Common myeloid progenitor, CD34-positive (primary cell): ENCODE data around the gene CCSER1. TPM values are rescaled to one million over a fixed set of nuclear protein-coding genes. Genes with fewer than 3 reads are reported as not detected.

ENCODE experiments used
- CTCF ChIA-PET: fragments of 350-600 bp; sonication (Branson Sonifier 250); formaldehyde crosslinking; loops from one replicate; lab custom pipeline; 2021; ENCODE audit warnings: antibody characterized with exemption; lab: Charles Lee
- POLR2A ChIA-PET: fragments of 350-600 bp; sonication (Branson Sonifier 250); formaldehyde crosslinking; loops from one replicate; lab custom pipeline; 2021; ENCODE audit warnings: antibody characterized with exemption; lab: Charles Lee
- DNase-seq, 3 donors: peaks; one replicate each; pipeline versions ENCODE4 v3.0.0 to v3.0.0-alpha.2; 2013
- H3K27ac ChIP-seq, 2 experiments: 1 replicate in 1 of 2; 2 replicates in 1 of 2; pipeline ENCODE4 v1.7.0; 2013; ENCODE audit warnings: inconsistent platforms in 2 of 2, low read length in 2 of 2, mild to moderate bottlenecking in 2 of 2, low read depth in 1 of 2, moderate library complexity in 1 of 2; ENCODE audit not compliant: severe bottlenecking in 2 of 2, insufficient read depth in 1 of 2, poor library complexity in 1 of 2
- H3K27me3 ChIP-seq, 5 experiments: replicated peaks in 2 of 5; 1 replicate in 3 of 5; 2 replicates in 2 of 5; pipeline versions ENCODE4 v1.6.1 to v1.7.0; 2013; ENCODE audit warnings: low read length in 4 of 5, mild to moderate bottlenecking in 2 of 5, moderate library complexity in 2 of 5, inconsistent platforms in 1 of 5; ENCODE audit not compliant: insufficient read depth in 5 of 5, control insufficient read depth in 4 of 5
- H3K36me3 ChIP-seq, 4 experiments: 1 replicate in 2 of 4; 2 replicates in 2 of 4; pipeline versions ENCODE4 v1.6.1 to v1.7.0; 2013; ENCODE audit warnings: low read length in 3 of 4, control low read depth in 1 of 4, mild to moderate bottlenecking in 1 of 4; ENCODE audit not compliant: control insufficient read depth in 4 of 4, insufficient read depth in 4 of 4
- H3K4me1 ChIP-seq, 4 experiments: 1 replicate in 3 of 4; 2 replicates in 1 of 4; pipeline versions ENCODE4 v1.6.1 to v1.7.1; 2013; ENCODE audit warnings: low read length in 3 of 4, mild to moderate bottlenecking in 3 of 4, control low read depth in 1 of 4, inconsistent platforms in 1 of 4, moderate library complexity in 1 of 4; ENCODE audit not compliant: control insufficient read depth in 4 of 4, insufficient read depth in 4 of 4; ENCODE audit errors: control extremely low read depth in 1 of 4
- H3K4me3 ChIP-seq, 7 experiments: 1 replicate in 4 of 7; 2 replicates in 3 of 7; pipeline versions ENCODE4 v1.5.1 to v1.7.0; 2013; ENCODE audit warnings: mild to moderate bottlenecking in 7 of 7, low read length in 6 of 7, moderate library complexity in 6 of 7, inconsistent platforms in 2 of 7, low read depth in 2 of 7, control low read depth in 1 of 7; ENCODE audit not compliant: insufficient read depth in 4 of 7, control insufficient read depth in 1 of 7; ENCODE audit errors: extremely low read depth in 1 of 7
- H3K9me3 ChIP-seq, 5 experiments: 1 replicate in 4 of 5; 2 replicates in 1 of 5; pipeline versions ENCODE4 v1.6.1 to v1.7.1; 2013; ENCODE audit warnings: low read length in 4 of 5, mild to moderate bottlenecking in 2 of 5, inconsistent platforms in 1 of 5, low read depth in 1 of 5, moderate library complexity in 1 of 5; ENCODE audit not compliant: control insufficient read depth in 4 of 5, insufficient read depth in 2 of 5; ENCODE audit errors: control extremely low read depth in 1 of 5
- WGBS: methylation state at CpG from one replicate; pipeline ENCODE4 v1.1.5; 2013; ENCODE audit not compliant: insufficient coverage; 5-methylcytosine and 5-hydroxymethylcytosine counted together
- polyA plus RNA-seq: library from polyadenylated mRNA; unstranded; fragments of 120-200 nt; gene quantifications from one replicate; pipeline ENCODE4 v1.2.1, GENCODE V29; 2013

The CCSER1 gene
- polyA plus RNA-seq, result 9.7 TPM

DNA sequence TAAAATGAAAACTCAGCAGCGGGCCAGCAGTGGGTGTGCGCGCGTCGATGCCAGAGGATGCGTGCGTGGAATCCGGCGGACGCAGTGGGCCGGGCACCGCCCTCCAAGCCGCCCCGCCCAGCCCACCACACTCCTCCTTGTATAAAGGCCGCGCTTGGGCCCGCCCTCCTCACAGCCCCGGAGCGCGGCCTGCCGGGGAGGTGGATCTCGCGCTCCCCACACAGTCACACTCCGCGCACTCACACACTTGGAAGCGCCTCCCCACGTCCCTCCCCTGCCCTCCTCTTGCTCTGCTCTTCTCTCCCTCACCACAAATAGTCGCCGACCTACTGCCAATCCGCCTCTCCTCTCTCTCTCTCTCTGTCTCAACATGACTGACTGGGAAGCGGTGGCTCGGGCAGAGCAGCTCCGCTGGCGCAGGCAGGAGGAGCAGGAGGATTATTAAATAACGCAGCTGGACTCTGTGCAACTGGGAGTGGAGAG, at the start of gene CCSER1:
Gene CCSER1, plus strand, starts transcription at position 172 of the 483 bp plus-strand sequence.
- ChIA-PET POLR2A (interaction anchor here (0.6 to 0.7 kb wide), 2 partner anchors 26 to 167 kb away, joined by 3 to 5 read pairs; no protein-coding TSS in a partner anchor), CTCF (no interaction called here)
- Histone ChIP-seq H3K4me1 (peaks cover 4 to 29% (median 19%) of the 10 kb centered on the region in 4 experiments), H3K4me3 (peak within 1 kb of the TSS; percentile 83 to 92 (median 89)), H3K27ac (peak within 1 kb of the TSS; percentile 54 to 79), H3K36me3 (no peaks in the 10 kb centered on the region), H3K9me3 (no peaks in the 10 kb centered on the region), H3K27me3 (no peaks in the 10 kb centered on the region)
- peak; percentile 93 to 98 (median 97) for DNase-seq
- 0% methylated on average over 25 of the region's 35 CpGs for WGBS

DNA sequence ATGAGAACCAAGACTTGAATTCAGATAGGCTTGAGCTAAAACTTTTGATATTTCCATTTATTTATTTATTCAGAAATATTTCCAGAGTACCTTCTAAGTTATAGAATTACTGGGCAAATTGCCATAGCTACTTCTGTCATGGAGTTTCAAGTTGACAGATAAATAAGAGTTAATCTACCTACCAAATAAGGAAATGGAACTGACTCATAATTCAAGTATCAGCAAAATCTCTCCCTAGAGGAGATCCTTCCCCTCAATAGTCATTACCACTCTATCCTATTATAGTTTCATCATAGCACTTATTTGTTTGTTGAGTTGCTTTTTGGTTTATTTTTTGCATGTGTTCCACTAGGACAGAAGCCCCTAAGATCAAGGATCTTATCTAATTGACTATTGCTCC, 48.8 kb upstream of the CCSER1 start:
- ChIA-PET POLR2A (no interaction called here), CTCF (no interaction called here)
- Histone ChIP-seq H3K4me1 (peaks cover 0 to 6% (median 0%) of the 10 kb centered on the region in 4 experiments), H3K4me3 (no peak overlapping the region), H3K27ac (no peak overlapping the region), H3K9me3 (peaks cover 0 to 1% (median 0%) of the 10 kb centered on the region in 5 experiments), H3K27me3 (no peaks in the 10 kb centered on the region), H3K36me3 (no peaks in the 10 kb centered on the region)
- peak in 2 of 3 donors; percentile 11 to 34 for DNase-seq

DNA sequence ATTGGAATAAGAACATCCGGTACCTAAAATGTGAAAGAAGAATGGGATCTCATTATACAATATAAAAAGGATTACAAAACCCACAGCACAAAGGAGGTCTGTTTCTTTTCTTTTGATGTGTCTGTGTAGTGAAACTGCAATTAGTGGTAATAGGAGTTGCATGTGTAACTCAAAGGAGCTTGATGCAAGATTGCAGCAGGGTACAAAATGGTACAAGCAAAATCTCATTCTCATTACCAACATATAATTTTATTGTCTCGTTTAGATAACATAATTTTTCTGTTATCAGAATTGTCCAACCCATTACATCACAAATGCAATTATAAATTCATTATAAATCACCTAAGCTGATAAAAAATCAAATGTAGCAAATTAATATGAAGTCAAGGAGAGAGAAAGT, 47.1 kb upstream of the CCSER1 start:
- no peak overlapping the region for H3K4me3 ChIP-seq
- ChIA-PET CTCF (no interaction called here), POLR2A (no interaction called here)
- DNase-seq, result no peak
- H3K27ac ChIP-seq, result no peak overlapping the region
- H3K36me3 ChIP-seq, result no peaks in the 10 kb centered on the region
- H3K9me3 ChIP-seq, result peaks cover 0 to 1% (median 0%) of the 10 kb centered on the region in 5 experiments
- H3K4me1 ChIP-seq, result no peaks in the 10 kb centered on the region
- WGBS, result no CpG with 5 or more reads among the region's 2 CpGs
- no peaks in the 10 kb centered on the region for H3K27me3 ChIP-seq

DNA sequence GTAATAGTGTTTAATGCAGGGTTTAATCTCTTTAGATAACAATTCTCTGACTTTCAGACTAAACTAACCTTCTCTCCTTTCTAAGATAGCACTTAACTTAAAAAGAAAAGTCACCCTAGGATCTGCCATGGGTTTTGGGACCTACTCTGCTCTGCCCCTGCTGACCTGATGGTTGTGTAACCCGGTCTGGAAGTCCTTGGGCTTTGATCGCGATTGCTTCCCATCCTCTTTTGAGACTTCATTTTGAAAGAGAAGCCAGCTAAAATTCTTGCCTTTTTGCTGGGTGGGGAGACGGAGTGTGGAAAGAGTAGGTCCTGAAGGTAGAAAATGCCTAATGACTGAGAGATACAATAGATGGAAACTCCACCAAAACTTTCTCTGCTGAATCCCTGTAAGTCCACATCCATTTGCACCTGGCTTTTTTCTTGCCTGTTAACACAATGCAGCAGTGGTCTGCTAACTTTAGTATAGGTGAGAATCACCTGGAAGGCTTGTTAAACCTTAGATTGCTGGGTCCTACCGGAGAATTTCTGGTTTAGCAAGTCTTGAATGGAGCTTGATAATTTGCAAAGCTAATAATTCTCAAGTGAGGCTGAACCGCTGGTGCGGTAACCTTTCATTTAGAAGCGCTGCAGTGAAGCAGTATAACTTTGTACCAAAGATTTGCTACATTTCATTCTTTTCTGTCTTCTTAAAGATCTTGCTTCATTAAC, 45.6 kb upstream of the CCSER1 start:
- Histone ChIP-seq H3K36me3 (no peaks in the 10 kb centered on the region), H3K4me1 (no peaks in the 10 kb centered on the region), H3K27ac (no peak overlapping the region), H3K9me3 (no peaks in the 10 kb centered on the region), H3K27me3 (no peaks in the 10 kb centered on the region), H3K4me3 (no peak overlapping the region)
- 98% methylated on average over 4 of the region's 8 CpGs for WGBS
- ChIA-PET CTCF (no interaction called here), POLR2A (no interaction called here)
- no peak for DNase-seq

DNA sequence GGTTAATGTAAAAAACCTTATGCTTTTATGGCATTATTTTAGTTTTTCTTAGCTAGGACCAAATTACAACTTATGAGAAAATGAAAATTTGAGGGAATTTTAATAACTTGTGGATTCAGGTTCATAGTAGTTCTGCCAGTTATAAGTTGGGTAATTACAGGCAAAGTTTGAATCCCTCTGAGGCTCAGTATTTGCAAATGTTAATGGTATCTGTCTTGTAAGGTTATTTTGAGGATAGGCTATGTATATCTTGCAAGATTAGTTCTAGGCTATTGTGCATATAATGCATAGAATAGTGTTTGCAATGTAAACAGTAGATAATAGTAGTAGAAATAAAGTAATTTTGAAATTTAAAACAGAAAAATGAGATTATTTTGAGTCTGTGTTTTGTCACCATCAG, 44.7 kb upstream of the CCSER1 start:
- Histone ChIP-seq H3K27ac (no peak overlapping the region), H3K9me3 (no peaks in the 10 kb centered on the region), H3K4me1 (no peaks in the 10 kb centered on the region), H3K4me3 (no peak overlapping the region), H3K27me3 (no peaks in the 10 kb centered on the region), H3K36me3 (no peaks in the 10 kb centered on the region)
- no peak for DNase-seq
- POLR2A ChIA-PET, result no interaction called here
- CTCF ChIA-PET, result no interaction called here

DNA sequence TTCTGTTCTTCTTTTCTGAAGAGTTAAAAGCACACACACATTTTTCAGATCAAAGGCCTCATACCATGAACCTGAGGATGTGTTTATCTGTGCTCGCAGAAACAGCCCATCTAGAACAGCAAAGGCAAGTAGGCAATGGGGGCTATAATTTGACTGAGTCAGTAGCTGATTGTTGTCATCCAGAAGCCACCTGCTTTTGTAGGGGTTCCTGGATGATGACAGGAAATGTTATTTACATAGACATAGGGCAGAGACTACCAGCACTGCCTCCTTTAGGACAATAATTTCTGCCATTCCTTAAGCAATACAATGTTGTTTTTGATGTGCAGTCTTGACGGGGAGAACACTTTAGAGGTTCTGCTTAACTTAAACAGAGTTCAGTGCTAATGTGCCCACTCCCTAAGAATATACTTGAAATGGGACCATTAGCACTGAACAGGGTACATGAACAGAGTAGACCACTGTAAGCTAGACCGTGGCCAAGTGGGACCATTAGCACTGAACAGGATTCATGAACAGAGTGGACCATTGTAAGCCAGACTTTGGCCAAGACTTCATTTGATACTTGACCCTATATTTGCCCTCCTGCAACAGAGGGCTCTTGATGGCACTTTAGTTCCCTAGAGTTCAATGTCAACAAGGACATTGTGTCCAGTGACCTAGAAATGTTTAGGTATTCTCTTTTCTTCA, 42.8 kb upstream of the CCSER1 start:
- 93% methylated on average over 3 of the region's 3 CpGs for WGBS
- CTCF ChIA-PET, result interaction anchor here (0.7 kb wide), 1 partner anchor 31 kb away, joined by 3 read pairs; no protein-coding TSS in a partner anchor

DNA sequence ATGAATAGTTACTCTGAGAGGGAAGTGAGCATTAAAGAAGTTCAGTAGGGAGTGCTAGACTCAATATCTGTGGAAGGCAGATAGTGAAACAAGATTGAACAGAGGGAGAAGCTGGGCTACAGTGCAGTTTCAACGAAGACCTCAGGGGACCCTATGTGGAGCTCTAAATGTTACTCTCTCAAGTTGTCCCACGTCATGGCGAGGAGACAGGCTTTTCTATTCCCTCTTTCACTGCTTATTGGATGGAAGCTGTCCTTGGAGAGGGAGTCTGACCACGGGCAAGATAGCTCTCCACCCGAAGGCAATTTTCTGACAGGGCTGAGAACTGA, 42.3 kb upstream of the CCSER1 start:
- DNase-seq, result no peak
- CTCF ChIA-PET, result interaction anchor here (0.7 kb wide), 1 partner anchor 31 kb away, joined by 3 read pairs; no protein-coding TSS in a partner anchor
- no peak overlapping the region for H3K4me3 ChIP-seq
- POLR2A ChIA-PET, result no interaction called here
- no peaks in the 10 kb centered on the region for H3K9me3 ChIP-seq
- H3K27me3 ChIP-seq, result no peaks in the 10 kb centered on the region
- WGBS, result 97% methylated on average over 4 of the region's 5 CpGs
- H3K4me1 ChIP-seq, result no peaks in the 10 kb centered on the region
- no peaks in the 10 kb centered on the region for H3K36me3 ChIP-seq
- H3K27ac ChIP-seq, result no peak overlapping the region

More for the DNA sequence above, 42.8 kb upstream of the CCSER1 start:
- no peak for DNase-seq
- Histone ChIP-seq H3K27ac (no peak overlapping the region), H3K9me3 (no peaks in the 10 kb centered on the region), H3K36me3 (no peaks in the 10 kb centered on the region), H3K4me1 (no peaks in the 10 kb centered on the region), H3K4me3 (no peak overlapping the region), H3K27me3 (no peaks in the 10 kb centered on the region)
- POLR2A ChIA-PET, result no interaction called here
